ENCODE measurements around the gene UBR4. TPM values are rescaled to one million over a fixed set of nuclear protein-coding genes. Genes with fewer than 3 reads are reported as not detected.

UBR4 gene
- total and polyA plus RNA-seq, 2 of the 8 experiments (the other 6 are each of a cell fraction or from before 2014, with no cell fraction given), result 139 to 152 TPM

DNA sequence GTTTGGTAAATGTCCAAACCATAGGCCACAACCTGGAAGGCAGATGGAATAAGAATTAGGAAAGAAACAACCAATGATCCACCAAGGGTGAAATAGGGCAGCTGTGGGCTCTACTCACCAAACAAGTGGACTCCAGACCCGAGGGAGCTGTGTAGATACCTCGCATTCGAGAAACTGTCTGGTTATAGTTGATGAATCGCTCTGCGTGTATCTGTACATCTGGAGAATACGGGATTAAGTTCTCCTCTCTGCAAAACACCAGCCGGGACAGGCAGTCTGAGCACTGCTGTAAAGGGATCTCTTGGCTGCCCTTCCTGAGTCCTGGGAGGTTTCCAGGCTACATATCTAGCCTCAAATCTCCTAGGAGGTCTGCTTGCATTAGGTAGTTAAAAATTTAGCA, 9.4 kb upstream of the UBR4 start:
- Histone ChIP-seq H3K4me2 (ENCODE audit: insufficient read depth in 1 of 2, low read depth in 2 of 2, low read length in 2 of 2) (no peak overlapping the region), H3K79me1 (ENCODE audit: low read depth, low read length) (no peaks in the 10 kb centered on the region; the same call in 1 of the 2 replicates), H3K18ac (ENCODE audit: extremely low read depth, low read length) (no peak overlapping the region), H2AFZ (ENCODE audit: low read length) (no peak overlapping the region), H3K4ac (replicated peaks; ENCODE audit: insufficient read length, low read depth, low read length) (no peak overlapping the region), H3K27me3 (replicated peaks in 1 of 4; ENCODE audit: control insufficient read depth in 3 of 4, extremely low read depth in 1 of 4, insufficient read depth in 3 of 4, low read length in 3 of 4) (no peaks in the 10 kb centered on the region), H3K4me1 (replicated peaks in 1 of 4; ENCODE audit: control insufficient read depth in 3 of 4, insufficient read depth in 4 of 4, low read length in 3 of 4) (no peaks in the 10 kb centered on the region), H2BK120ac (replicated peaks; ENCODE audit: low read depth, low read length) (no peak overlapping the region), H4K20me1 (replicated peaks in 1 of 2; ENCODE audit: control insufficient read depth in 1 of 2, insufficient read depth in 2 of 2, low read length in 2 of 2) (peaks cover 0 to 5% of the 10 kb centered on the region in 2 experiments), H3K9me3 (ENCODE audit: insufficient read depth in 2 of 2, low read depth in 1 of 2, low read length in 1 of 2) (no peaks in the 10 kb centered on the region), H3K4me3 (ENCODE audit: extremely low read depth in 1 of 4, insufficient read depth in 2 of 4, low read depth in 3 of 4, low read length in 4 of 4) (no peak overlapping the region), H3K27ac (ENCODE audit: low read depth, low read length) (no peak overlapping the region), H3K23me2 (ENCODE audit: low read depth, low read length) (no peaks in the 10 kb centered on the region), H2BK15ac (ENCODE audit: low read length) (no peak overlapping the region), H2BK20ac (ENCODE audit: low read length) (no peak overlapping the region), H2BK5ac (ENCODE audit: low read depth, low read length) (no peak overlapping the region), H4K8ac (ENCODE audit: extremely low read depth, insufficient read depth, low read length) (no peak overlapping the region; the same call in 1 of the 2 replicates), H2AK5ac (ENCODE audit: low read depth, low read length) (no peak overlapping the region), H3K14ac (ENCODE audit: insufficient read length) (no peak overlapping the region), H3K36me3 (ENCODE audit: control insufficient read depth in 2 of 4, insufficient read depth in 4 of 4, low read length in 3 of 4) (peaks cover 29 to 62% (median 53%) of the 10 kb centered on the region in 4 experiments), H3K56ac (replicated peaks; ENCODE audit: insufficient read length, low read depth, low read length) (no peak overlapping the region), H3K9ac (replicated peaks in 1 of 4; ENCODE audit: extremely low read depth in 1 of 4, low read depth in 3 of 4, low read length in 3 of 4) (no peak overlapping the region), H4K5ac (ENCODE audit: insufficient read length, low read depth, low read length) (no peak overlapping the region), H2BK12ac (ENCODE audit: low read depth, low read length) (no peak overlapping the region), H4K91ac (replicated peaks; ENCODE audit: insufficient read length, low read length) (no peak overlapping the region), H3K79me2 (ENCODE audit: control insufficient read depth in 1 of 2, insufficient read depth in 2 of 2, low read length in 2 of 2) (peaks cover 0 to 4% of the 10 kb centered on the region in 2 experiments; a peak in 2 of 4 replicates), H3K23ac (ENCODE audit: insufficient read length) (no peak overlapping the region)
- CTCF ChIA-PET (ENCODE audit: partially characterized antibody), result interaction anchor here (1.0 to 7.1 kb wide), 6 partner anchors 10 to 311 kb away, joined by 3 to 40 read pairs (median 4); partner anchors contain the start of gene UBR4
- POLR2A ChIA-PET (ENCODE audit: partially characterized antibody), result interaction anchor here (0.7 to 6.2 kb wide), 3 partner anchors 11 to 115 kb away, joined by 3 to 42 read pairs (median 4); partner anchors contain the start of gene UBR4
- WGBS, 2 experiments (ENCODE audit: extremely low coverage in 1 of 2, insufficient coverage in 1 of 2, insufficient read length in 1 of 2, insufficient replicate concordance in 2 of 2, low coverage in 1 of 2, low lambda C conversion rate in 2 of 2, missing lambda C conversion rate in 1 of 2), result 92% methylated on average over 7 of the region's 7 CpGs; no CpG with 5 or more reads in 1 of the 2 experiments
- DNase-seq (ENCODE audit: low read depth in 1 of 2, low spot score in 2 of 2), result no peak
- no peak for FAIRE-seq
- TF ChIP-seq YY1 (IDR thresholded peaks at IDR 0.05; ENCODE audit: low read depth, low read length) (no peak), BACH1 (IDR thresholded peaks at IDR 0.05; ENCODE audit: low read length) (no peak), TCF12 (IDR thresholded peaks at IDR 0.05; ENCODE audit: low read depth, low read length) (no peak), RNF2 (IDR thresholded peaks at IDR 0.05; ENCODE audit: borderline replicate concordance, low read depth, low read length, missing control alignments, poor library complexity, severe bottlenecking) (no peak)
